ENCODE data around the gene WNT7B. TPM values are rescaled to one million over a fixed set of nuclear protein-coding genes. Genes with fewer than 3 reads are reported as not detected.

WNT7B gene
- total and polyA plus RNA-seq, 2 of the 8 experiments (the other 6 are each of a cell fraction or from before 2014, with no cell fraction given) = 0.14 to 0.24 TPM

- Histone ChIP-seq H3K79me2 (ENCODE audit: control insufficient read depth in 1 of 2, insufficient read depth in 2 of 2, low read length in 2 of 2) (no peaks in the 10 kb centered on the region), H3K27ac (ENCODE audit: low read depth, low read length) (no peak overlapping the region), H4K5ac (ENCODE audit: insufficient read length, low read depth, low read length) (no peak overlapping the region), H4K91ac (replicated peaks; ENCODE audit: insufficient read length, low read length) (no peak overlapping the region), H4K20me1 (replicated peaks in 1 of 2; ENCODE audit: control insufficient read depth in 1 of 2, insufficient read depth in 2 of 2, low read length in 2 of 2) (no peaks in the 10 kb centered on the region), H2BK20ac (ENCODE audit: low read length) (no peak overlapping the region), H2AFZ (ENCODE audit: low read length) (no peak overlapping the region), H3K18ac (ENCODE audit: extremely low read depth, low read length) (no peak overlapping the region), H3K9ac (replicated peaks in 1 of 4; ENCODE audit: extremely low read depth in 1 of 4, low read depth in 3 of 4, low read length in 3 of 4) (no peak overlapping the region), H3K4me1 (replicated peaks in 1 of 4; ENCODE audit: control insufficient read depth in 3 of 4, insufficient read depth in 4 of 4, low read length in 3 of 4) (peaks cover 0 to 8% (median 1%) of the 10 kb centered on the region in 4 experiments; a peak in 3 of 7 replicates), H3K14ac (ENCODE audit: insufficient read length) (no peak overlapping the region), H2BK120ac (replicated peaks; ENCODE audit: low read depth, low read length) (no peak overlapping the region), H4K8ac (ENCODE audit: extremely low read depth, insufficient read depth, low read length) (no peak overlapping the region), H2BK5ac (ENCODE audit: low read depth, low read length) (no peak overlapping the region), H2BK15ac (ENCODE audit: low read length) (no peak overlapping the region), H3K23me2 (ENCODE audit: low read depth, low read length) (peaks cover 4% of the 10 kb centered on the region; the same call in 1 of the 2 replicates), H3K36me3 (ENCODE audit: control insufficient read depth in 2 of 4, insufficient read depth in 4 of 4, low read length in 3 of 4) (no peaks in the 10 kb centered on the region), H3K9me3 (ENCODE audit: insufficient read depth in 2 of 2, low read depth in 1 of 2, low read length in 1 of 2) (no peaks in the 10 kb centered on the region), H3K4me2 (ENCODE audit: insufficient read depth in 1 of 2, low read depth in 2 of 2, low read length in 2 of 2) (no peak overlapping the region), H3K4ac (replicated peaks; ENCODE audit: insufficient read length, low read depth, low read length) (no peak overlapping the region), H3K56ac (replicated peaks; ENCODE audit: insufficient read length, low read depth, low read length) (no peak overlapping the region), H3K79me1 (ENCODE audit: low read depth, low read length) (no peaks in the 10 kb centered on the region), H3K4me3 (ENCODE audit: extremely low read depth in 1 of 4, insufficient read depth in 2 of 4, low read depth in 3 of 4, low read length in 4 of 4) (no peak overlapping the region), H2BK12ac (ENCODE audit: low read depth, low read length) (no peak overlapping the region), H2AK5ac (ENCODE audit: low read depth, low read length) (no peak overlapping the region), H3K23ac (ENCODE audit: insufficient read length) (no peak overlapping the region), H3K27me3 (replicated peaks in 1 of 4; ENCODE audit: control insufficient read depth in 3 of 4, extremely low read depth in 1 of 4, insufficient read depth in 3 of 4, low read length in 3 of 4) (peaks cover 10 to 45% (median 34%) of the 10 kb centered on the region in 4 experiments)
- TF ChIP-seq EP300 (IDR thresholded peaks at IDR 0.05; ENCODE audit: borderline replicate concordance in 1 of 2, low read depth in 2 of 2, low read length in 2 of 2) = no peak
- ChIA-PET POLR2A (ENCODE audit: partially characterized antibody) (no interaction called here), CTCF (ENCODE audit: partially characterized antibody) (interaction anchor here (1.4 to 1.8 kb wide), 3 partner anchors 11 to 29 kb away, joined by 4 to 7 read pairs (median 5); no protein-coding TSS in a partner anchor)
- no peak for DNase-seq (ENCODE audit: low read depth in 1 of 2, low spot score in 2 of 2)
- WGBS, 2 experiments (ENCODE audit: extremely low coverage in 1 of 2, insufficient coverage in 1 of 2, insufficient read length in 1 of 2, insufficient replicate concordance in 2 of 2, low coverage in 1 of 2, low lambda C conversion rate in 2 of 2, missing lambda C conversion rate in 1 of 2) = 85% methylated on average over 14 of the region's 14 CpGs; no CpG with 5 or more reads in 1 of the 2 experiments
- no peak for FAIRE-seq
Measured at GRCh38 chr22:46023558-46023981, 46.6 kb upstream of the WNT7B start.
